Vagina (tissue), 2 donors: ENCODE data around the gene NAGLU. TPM values are rescaled to one million over a fixed set of nuclear protein-coding genes. Genes with fewer than 3 reads are reported as not detected.

Experiments
- DNase-seq, 2 donors: peaks; one replicate each; pipeline ENCODE4 v3.0.0-alpha.2; 2017; ENCODE audit errors: extremely low spot score in 2 of 2
- H3K27ac ChIP-seq: fragments of 200-600 bp; sonication (generic); one replicate; pipeline ENCODE4 v1.5.1; 2019
- H3K27me3 ChIP-seq: fragments of 200-600 bp; sonication (generic); one replicate; pipeline ENCODE4 v1.5.1; 2019
- H3K36me3 ChIP-seq, 2 donors: fragments of 200-600 bp; sonication (generic); one replicate each; pipeline ENCODE4 v1.5.1; 2017 to 2019
- H3K4me1 ChIP-seq: fragments of 200-600 bp; sonication (generic); one replicate; pipeline ENCODE4 v1.5.1; 2019
- H3K4me3 ChIP-seq, 2 donors: fragments of 200-600 bp; sonication (generic); 1 replicate in 1 of 2; 2 replicates in 1 of 2; pipeline ENCODE4 v1.5.1; 2016 to 2019
- H3K9me3 ChIP-seq: fragments of 200-600 bp; sonication (generic); one replicate; pipeline ENCODE4 v1.5.1; 2019
- POLR2A ChIP-seq, 2 donors: fragments of 450-650 bp; IDR thresholded peaks; one replicate each; pipeline ENCODE4 v1.6.1; 2017; ENCODE audit warnings: antibody characterized with exemption in 2 of 2, mild to moderate bottlenecking in 2 of 2, moderate library complexity in 2 of 2
- POLR2AphosphoS5 ChIP-seq, 2 donors: sonication (generic); formaldehyde crosslinking; IDR thresholded peaks; one replicate each; pipeline ENCODE4 v1.9.0; 2017; ENCODE audit warnings: antibody characterized with exemption in 2 of 2, mild to moderate bottlenecking in 2 of 2, low read depth in 1 of 2; ENCODE audit not compliant: insufficient read depth in 1 of 2
- intact Hi-C: fragments of 100-400 bp; cut with DNase I; formaldehyde crosslinking; loops from one replicate; pipeline ENCODE4 v1.15.1; 2023
- total RNA-seq: library from RNA; depleted of rRNA; stranded (reverse); fragments of >200 nt; gene quantifications from one replicate; pipeline ENCODE4 v1.2.3, GENCODE V29; 2016
- TF ChIP-seq, protein P1 (sequence below), 3 experiments: fragments of 450-650 bp in 2 of 3; fragments of 200-600 bp in 1 of 3; sonication (generic) in 1 of 3; IDR thresholded peaks; one replicate each; pipeline ENCODE4 v1.5.1; 2017 to 2019; ENCODE audit warnings: antibody characterized with exemption in 3 of 3, mild to moderate bottlenecking in 2 of 3, moderate library complexity in 2 of 3

The NAGLU gene
- total RNA-seq, 1 donor from 2014 or later: 24.6 TPM

DNA sequence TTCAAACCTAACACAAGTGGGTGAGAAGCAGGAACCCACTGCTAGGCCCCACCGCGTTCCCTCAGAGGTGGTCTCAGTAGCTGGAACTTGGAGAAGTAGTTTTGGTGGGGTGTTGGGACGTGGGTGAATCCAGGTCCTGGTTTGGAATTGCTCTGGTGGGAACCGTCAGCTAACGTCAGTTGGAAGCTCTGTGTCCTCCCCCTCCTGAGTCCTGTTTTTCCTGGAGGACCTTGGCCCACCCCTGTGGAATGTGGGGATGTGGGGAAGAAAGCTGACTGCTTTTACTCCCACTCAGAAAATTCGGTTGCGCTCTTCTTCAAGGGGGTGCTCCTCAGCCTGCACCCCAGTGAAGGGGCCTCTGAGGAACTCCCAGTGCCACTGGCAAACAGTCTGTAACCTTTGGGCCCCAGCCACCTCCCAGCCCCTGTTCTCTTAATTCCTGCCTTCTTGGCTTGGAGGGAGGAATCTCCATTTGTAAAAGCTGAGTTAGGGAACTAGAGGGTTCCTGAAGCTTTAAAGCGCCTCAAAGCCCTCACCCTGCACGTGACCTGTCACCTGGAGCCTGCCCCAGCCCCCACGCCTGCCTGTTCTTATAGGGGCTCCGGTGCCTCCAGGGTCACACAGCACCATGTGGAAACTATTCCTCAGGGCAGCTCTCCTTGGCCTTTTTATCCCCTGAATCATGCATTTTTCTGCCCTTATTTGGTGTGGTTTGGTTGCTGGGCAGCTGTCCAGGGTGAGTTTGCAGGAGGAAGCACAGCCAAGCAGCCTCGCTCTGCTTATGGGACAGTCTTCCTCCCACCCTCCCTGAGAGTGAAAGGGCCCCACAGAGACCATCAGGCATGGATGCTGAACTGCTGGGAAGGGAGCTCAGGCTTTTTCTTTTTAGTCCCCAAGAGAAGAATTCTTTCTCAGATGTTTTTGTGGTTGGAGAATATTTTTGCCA lies 16.2 kb upstream of the NAGLU start:
- Histone ChIP-seq H3K36me3 (peaks cover 0 to 10% of the 10 kb centered on the region in 2 donors), H3K27me3 (no peaks in the 10 kb centered on the region), H3K27ac (peak overlapping the region; percentile 95), H3K4me3 (peak overlapping the region in 1 of 2 donors; percentile 9), H3K4me1 (peaks cover 72% of the 10 kb centered on the region), H3K9me3 (no peaks in the 10 kb centered on the region)
- peak; percentile 91 to 98 for DNase-seq
- TF ChIP-seq, protein P1, sequence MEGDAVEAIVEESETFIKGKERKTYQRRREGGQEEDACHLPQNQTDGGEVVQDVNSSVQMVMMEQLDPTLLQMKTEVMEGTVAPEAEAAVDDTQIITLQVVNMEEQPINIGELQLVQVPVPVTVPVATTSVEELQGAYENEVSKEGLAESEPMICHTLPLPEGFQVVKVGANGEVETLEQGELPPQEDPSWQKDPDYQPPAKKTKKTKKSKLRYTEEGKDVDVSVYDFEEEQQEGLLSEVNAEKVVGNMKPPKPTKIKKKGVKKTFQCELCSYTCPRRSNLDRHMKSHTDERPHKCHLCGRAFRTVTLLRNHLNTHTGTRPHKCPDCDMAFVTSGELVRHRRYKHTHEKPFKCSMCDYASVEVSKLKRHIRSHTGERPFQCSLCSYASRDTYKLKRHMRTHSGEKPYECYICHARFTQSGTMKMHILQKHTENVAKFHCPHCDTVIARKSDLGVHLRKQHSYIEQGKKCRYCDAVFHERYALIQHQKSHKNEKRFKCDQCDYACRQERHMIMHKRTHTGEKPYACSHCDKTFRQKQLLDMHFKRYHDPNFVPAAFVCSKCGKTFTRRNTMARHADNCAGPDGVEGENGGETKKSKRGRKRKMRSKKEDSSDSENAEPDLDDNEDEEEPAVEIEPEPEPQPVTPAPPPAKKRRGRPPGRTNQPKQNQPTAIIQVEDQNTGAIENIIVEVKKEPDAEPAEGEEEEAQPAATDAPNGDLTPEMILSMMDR (IDR thresholded peaks at IDR 0.05): no peak
- TF ChIP-seq POLR2A (IDR thresholded peaks at IDR 0.05) (no peak), POLR2AphosphoS5 (IDR thresholded peaks at IDR 0.05; ENCODE audit: insufficient read depth in 1 of 2, low read depth in 1 of 2) (peak; percentile 83 to 93)
- intact Hi-C loops: loop anchor here (5.0 kb wide), 3 partner anchors 63 to 113 kb away; partner anchors contain the start of genes ATP6V0A1 and CAVIN1

DNA sequence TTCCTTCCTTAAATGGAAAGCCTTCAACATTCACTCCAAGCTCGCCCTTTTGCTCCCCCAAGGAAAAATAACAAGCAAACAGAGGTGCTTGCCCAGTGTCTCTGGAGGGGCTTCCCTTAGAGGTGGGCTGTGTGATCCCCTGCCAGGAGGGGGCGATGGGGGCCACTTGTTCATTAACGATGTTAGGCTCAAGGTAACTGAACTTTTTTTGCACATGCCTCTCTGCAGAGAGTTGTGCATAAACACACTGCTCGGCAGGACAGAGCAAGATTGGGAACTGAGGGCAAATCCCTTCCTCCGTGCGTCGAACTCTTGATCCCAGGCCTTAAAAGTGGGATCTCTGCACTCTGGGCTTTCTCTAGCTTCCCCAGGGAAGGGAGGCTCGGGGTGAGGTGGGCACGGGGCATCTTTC lies 15.5 kb upstream of the NAGLU start:
- TF ChIP-seq POLR2AphosphoS5 (IDR thresholded peaks at IDR 0.05; ENCODE audit: insufficient read depth in 1 of 2, low read depth in 1 of 2) (no peak), POLR2A (IDR thresholded peaks at IDR 0.05) (no peak)
- TF ChIP-seq, protein P1 (IDR thresholded peaks at IDR 0.05): no peak
- H3K4me3 ChIP-seq: peak overlapping the region in 1 of 2 donors; percentile 9
- peaks cover 72% of the 10 kb centered on the region for H3K4me1 ChIP-seq

DNA sequence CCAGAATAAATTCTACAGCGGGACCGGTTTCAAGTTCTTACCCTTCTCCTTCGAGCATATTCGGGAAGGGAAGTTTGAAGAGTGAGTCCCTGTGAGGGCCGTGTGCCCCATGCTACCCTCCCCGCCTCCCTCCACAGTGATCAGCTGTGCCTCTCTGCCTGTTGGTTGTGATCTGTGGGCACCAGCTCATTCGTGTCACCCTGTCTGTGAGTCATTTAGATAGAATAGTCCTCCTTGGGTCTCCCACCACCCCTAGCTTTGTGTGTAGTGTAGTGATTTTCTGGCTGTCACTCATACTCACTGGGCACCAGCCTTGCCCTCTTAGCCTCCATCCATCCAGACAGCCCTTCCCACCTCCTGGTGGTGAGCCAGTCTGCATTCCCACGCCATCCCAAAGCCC lies 15.0 kb upstream of the NAGLU start:
- Histone ChIP-seq H3K9me3 (no peaks in the 10 kb centered on the region), H3K4me3 (peak overlapping the region in 1 of 2 donors; percentile 9), H3K4me1 (peaks cover 77% of the 10 kb centered on the region), H3K27me3 (no peaks in the 10 kb centered on the region), H3K27ac (peak overlapping the region; percentile 95), H3K36me3 (peaks cover 0 to 10% of the 10 kb centered on the region in 2 donors)
- no peak for DNase-seq
- TF ChIP-seq, protein P1 (IDR thresholded peaks at IDR 0.05): no peak
- TF ChIP-seq POLR2A (IDR thresholded peaks at IDR 0.05) (no peak), POLR2AphosphoS5 (IDR thresholded peaks at IDR 0.05; ENCODE audit: insufficient read depth in 1 of 2, low read depth in 1 of 2) (no peak)
- intact Hi-C loops: loop anchor here (5.0 kb wide), 1 partner anchor 99 kb away; the partner anchor contains the start of gene CAVIN1

More for the DNA sequence above, 15.5 kb upstream of the NAGLU start:
- Histone ChIP-seq H3K27me3 (no peaks in the 10 kb centered on the region), H3K9me3 (no peaks in the 10 kb centered on the region), H3K27ac (peak overlapping the region; percentile 95), H3K36me3 (peaks cover 0 to 10% of the 10 kb centered on the region in 2 donors)
- no peak for DNase-seq
- intact Hi-C loops: loop anchor here (5.0 kb wide), 1 partner anchor 98 kb away; the partner anchor contains the start of gene CAVIN1

DNA sequence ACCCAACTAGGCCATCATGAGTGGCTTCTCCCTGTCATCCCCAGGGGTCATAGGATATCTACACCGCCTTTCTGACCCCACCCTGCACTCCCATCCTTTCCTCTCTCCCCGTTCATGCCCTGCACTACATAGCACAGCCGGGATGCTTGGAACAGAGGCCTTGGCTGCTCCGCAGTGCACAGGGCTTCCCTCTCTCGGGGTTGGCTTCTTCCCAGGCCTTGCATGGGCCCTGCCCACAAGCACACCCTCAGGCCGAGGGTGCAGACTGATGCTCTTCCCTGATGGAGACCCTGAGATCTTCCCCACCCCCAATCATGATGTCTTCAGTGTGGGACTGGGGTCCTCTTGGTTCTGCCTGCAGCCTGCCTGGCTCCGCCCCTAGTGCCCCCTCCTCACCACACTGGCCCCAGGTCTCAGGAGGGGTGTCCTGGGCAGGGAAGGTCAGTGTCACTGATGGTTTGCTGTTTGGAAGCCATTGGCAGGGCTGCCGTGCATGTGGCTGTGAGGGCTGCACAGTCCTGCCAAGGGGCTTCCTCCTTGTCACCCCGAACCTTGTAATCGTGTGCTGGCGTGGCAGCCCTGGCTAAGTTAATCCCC lies 14.3 kb upstream of the NAGLU start:
- peaks cover 0 to 3% of the 10 kb centered on the region in 2 donors for H3K36me3 ChIP-seq
- peak in 1 of 2 donors; percentile 85 for DNase-seq
- intact Hi-C loops: loop anchor here (5.0 kb wide), 1 partner anchor 99 kb away; the partner anchor contains the start of gene CAVIN1
- H3K4me3 ChIP-seq: no peak overlapping the region
- no peaks in the 10 kb centered on the region for H3K27me3 ChIP-seq
- TF ChIP-seq POLR2A (IDR thresholded peaks at IDR 0.05): no peak
- TF ChIP-seq, protein P1 (IDR thresholded peaks at IDR 0.05): no peak
- no peak for TF ChIP-seq POLR2AphosphoS5 (IDR thresholded peaks at IDR 0.05; ENCODE audit: insufficient read depth in 1 of 2, low read depth in 1 of 2)
- H3K4me1 ChIP-seq: peaks cover 77% of the 10 kb centered on the region
- no peaks in the 10 kb centered on the region for H3K9me3 ChIP-seq
- H3K27ac ChIP-seq: peak overlapping the region; percentile 95
